GM19239 (cell line): ENCODE data around the gene IFTAP.
"Not testable (repeated sequence)": the region's sequence is repeated elsewhere in the genome, so short reads cannot be mapped to it uniquely, and the experiment has no call there.

Source experiments
- DNase-seq: peaks from one replicate; pipeline ENCODE4 v3.0.0; 2011; ENCODE audit warnings: low spot score; ENCODE audit not compliant: insufficient read length
- FAIRE-seq: peaks from 2 replicates; lab custom pipeline; 2011; peaks lifted over from hg19 to GRCh38; lab: Jason Lieb, UNC

The IFTAP gene

GRCh38 chr11:36594316-36594989 lies at the start of gene IFTAP:
TSS of gene IFTAP (plus strand) at chr11:36594502. CDS start at chr11:36610104, 15,602 bp downstream.
- FAIRE-seq (peak; percentile 76), DNase-seq (peak; percentile 17)

- FAIRE-seq: no peak
- no peak for DNase-seq
Measured at GRCh38 chr11:36550385-36551115, 43.8 kb upstream of the IFTAP start.

- not testable (repeated sequence) for FAIRE-seq, DNase-seq
Measured at GRCh38 chr11:36557390-36557789, 36.9 kb upstream of the IFTAP start.

- FAIRE-seq (no peak), DNase-seq (no peak)
Measured at GRCh38 chr11:36557991-36558390, 36.3 kb upstream of the IFTAP start.

GRCh38 chr11:36558571-36559413 lies 35.5 kb upstream of the IFTAP start:
- DNase-seq: peak; percentile 15
- FAIRE-seq: peak; percentile 64

GRCh38 chr11:36564376-36565030 lies 29.8 kb upstream of the IFTAP start:
- FAIRE-seq (peak; percentile 86), DNase-seq (peak; percentile 7)

GRCh38 chr11:36565031-36565610 lies 29.2 kb upstream of the IFTAP start:
- FAIRE-seq: no peak
- DNase-seq: no peak

- DNase-seq (no peak), FAIRE-seq (no peak)
Measured at GRCh38 chr11:36566407-36567053, 27.8 kb upstream of the IFTAP start.

- no peak for DNase-seq
- FAIRE-seq: no peak
Measured at GRCh38 chr11:36567694-36568093, 26.6 kb upstream of the IFTAP start, which contains the start of gene RAG1. TSS of gene RAG1 (plus strand) at chr11:36568007. CDS start at chr11:36573305, 5,298 bp downstream.

GRCh38 chr11:36569095-36569494 lies 25.2 kb upstream of the IFTAP start:
- FAIRE-seq (no peak), DNase-seq (no peak)

- no peak for DNase-seq
- FAIRE-seq: no peak
Measured at GRCh38 chr11:36574486-36574885, 19.8 kb upstream of the IFTAP start.

GRCh38 chr11:36577373-36577772 lies 16.9 kb upstream of the IFTAP start:
- no peak for DNase-seq
- no peak for FAIRE-seq

GRCh38 chr11:36577859-36578258 lies 16.4 kb upstream of the IFTAP start:
- FAIRE-seq: no peak
- DNase-seq: no peak

- DNase-seq (no peak), FAIRE-seq (no peak)
Measured at GRCh38 chr11:36578458-36578857, 15.8 kb upstream of the IFTAP start.

- FAIRE-seq (no peak), DNase-seq (no peak)
Measured at GRCh38 chr11:36581536-36581935, 12.8 kb upstream of the IFTAP start.

- DNase-seq (no peak), FAIRE-seq (no peak)
Measured at GRCh38 chr11:36583667-36584066, 10.6 kb upstream of the IFTAP start.

- FAIRE-seq: no peak
- DNase-seq: no peak
Measured at GRCh38 chr11:36586543-36586942, 7.8 kb upstream of the IFTAP start.

- FAIRE-seq (no peak), DNase-seq (no peak)
Measured at GRCh38 chr11:36588099-36588498, 6.2 kb upstream of the IFTAP start.

- FAIRE-seq: no peak
- no peak for DNase-seq
Measured at GRCh38 chr11:36590513-36590912, 3.8 kb upstream of the IFTAP start.
